GM21367 (cell line): ENCODE results near the gene ZNF670.
"Not testable (repeated sequence)": the region's sequence is repeated elsewhere in the genome, so short reads cannot be mapped to it uniquely, and the experiment has no call there.

Source experiments
- ATAC-seq: cut with Tn5 transposase; IDR thresholded peaks from one replicate; pipeline ENCODE4 v1.9.1; 2021; ENCODE audit not compliant: unreplicated experiment

ZNF670 gene

GRCh38 chr1:247047702-247048101, 30.9 kb downstream of the ZNF670 start:
- no peak for ATAC-seq

GRCh38 chr1:247047260-247047659, 31.4 kb downstream of the ZNF670 start:
- ATAC-seq: no peak

- ATAC-seq: no peak
These were observed 35.2 kb downstream of the ZNF670 start for GRCh38 chr1:247043406-247043805.

- ATAC-seq: no peak
These were observed 40.9 kb downstream of the ZNF670 start for GRCh38 chr1:247037511-247038320.

- not testable (repeated sequence) for ATAC-seq
These were observed 46.3 kb downstream of the ZNF670 start for GRCh38 chr1:247032306-247032705.
